ENCODE results near the gene COPS6. TPM values are rescaled to one million over a fixed set of nuclear protein-coding genes. Genes with fewer than 3 reads are reported as not detected.

The COPS6 gene
- total and polyA plus RNA-seq, 7 donors = 58.4 to 91.3 (median 80.2) TPM

GRCh38 chr7:100087055-100087750 is 1.6 kb upstream of the COPS6 start:
- peak; percentile 73 to 94 (median 90) for TF ChIP-seq EP300 (IDR thresholded peaks at IDR 0.05)
- TF ChIP-seq POLR2AphosphoS5 (IDR thresholded peaks at IDR 0.05) = peak; percentile 89 to 99 (median 98)
- TF ChIP-seq CTCF (IDR thresholded peaks at IDR 0.05) = no peak
- Histone ChIP-seq H3K36me3 (peaks cover 14 to 24% (median 19%) of the 10 kb centered on the region in 4 donors), H3K9me3 (no peaks in the 10 kb centered on the region), H3K27me3 (no peaks in the 10 kb centered on the region), H3K4me3 (no peak overlapping the region), H3K4me1 (peaks cover 0 to 54% (median 50%) of the 10 kb centered on the region in 4 donors), H3K27ac (peak overlapping the region; percentile 86 to 94 (median 88))
- intact Hi-C loops (cut with DNase I) = loop anchor here (10.0 kb wide), 1 partner anchor 172 kb away; the partner anchor contains the start of gene TRIM4
- WGBS, 2 donors = 79 to 87% methylated on average over 10 of the region's 10 CpGs
- no peak for DNase-seq

- DNase-seq = no peak
- H3K27ac ChIP-seq = peak overlapping the region; percentile 86 to 94 (median 88)
- 70 to 80% methylated on average over 11 of the region's 11 CpGs for WGBS, 2 donors
- H3K4me1 ChIP-seq = peaks cover 0 to 51% (median 44%) of the 10 kb centered on the region in 4 donors
- intact Hi-C loops (cut with DNase I) = loop anchor here (1.0 to 10.0 kb wide), 3 partner anchors 12 to 173 kb away; partner anchors contain the start of genes MBLAC1 and TRIM4
- H3K36me3 ChIP-seq = peaks cover 23 to 33% (median 27%) of the 10 kb centered on the region in 4 donors
- no peaks in the 10 kb centered on the region for H3K27me3 ChIP-seq
- TF ChIP-seq POLR2A (IDR thresholded peaks at IDR 0.05) (no peak), POLR2AphosphoS5 (IDR thresholded peaks at IDR 0.05) (no peak), CTCF (IDR thresholded peaks at IDR 0.05) (no peak), EP300 (IDR thresholded peaks at IDR 0.05) (no peak)
- H3K4me3 ChIP-seq = peak overlapping the region; percentile 54 to 91 (median 71)
- H3K9me3 ChIP-seq = no peaks in the 10 kb centered on the region
Measured at GRCh38 chr7:100088095-100088620, 611 bp upstream of the COPS6 start.

- DNase-seq = no peak
- Histone ChIP-seq H3K36me3 (peaks cover 32 to 48% (median 41%) of the 10 kb centered on the region in 4 donors), H3K4me3 (peak overlapping the region; percentile 54 to 91 (median 71)), H3K9me3 (no peaks in the 10 kb centered on the region), H3K27me3 (no peaks in the 10 kb centered on the region), H3K4me1 (peaks cover 0 to 62% (median 53%) of the 10 kb centered on the region in 4 donors), H3K27ac (peak overlapping the region; percentile 86 to 94 (median 88))
- WGBS, 2 donors = 18 to 42% methylated on average over 7 of the region's 7 CpGs
- no peak for TF ChIP-seq POLR2AphosphoS5 (IDR thresholded peaks at IDR 0.05)
- no peak for TF ChIP-seq CTCF (IDR thresholded peaks at IDR 0.05)
- no peak for TF ChIP-seq EP300 (IDR thresholded peaks at IDR 0.05)
- no peak for TF ChIP-seq POLR2A (IDR thresholded peaks at IDR 0.05)
- intact Hi-C loops (cut with DNase I) = loop anchor here (2.0 to 10.0 kb wide), 2 partner anchors 37 to 175 kb away; partner anchors contain the start of genes MBLAC1 and TRIM4
Measured at GRCh38 chr7:100089458-100090196, 858 bp downstream of the COPS6 start.

GRCh38 chr7:100090527-100091410 is 2.0 kb downstream of the COPS6 start:
- WGBS, 2 donors = 89 to 90% methylated on average over 14 of the region's 14 CpGs

More at GRCh38 chr7:100090527-100091410, 2.0 kb downstream of the COPS6 start:
- intact Hi-C loops (cut with DNase I) = no loop called here
- TF ChIP-seq POLR2A (IDR thresholded peaks at IDR 0.05) (no peak), POLR2AphosphoS5 (IDR thresholded peaks at IDR 0.05) (no peak), CTCF (IDR thresholded peaks at IDR 0.05) (no peak), EP300 (IDR thresholded peaks at IDR 0.05) (no peak)
- no peaks in the 10 kb centered on the region for H3K27me3 ChIP-seq
- H3K36me3 ChIP-seq = peaks cover 44 to 59% (median 50%) of the 10 kb centered on the region in 4 donors
- H3K4me1 ChIP-seq = peaks cover 0 to 52% (median 47%) of the 10 kb centered on the region in 4 donors
- no peak for DNase-seq
- no peak overlapping the region for H3K4me3 ChIP-seq
- H3K9me3 ChIP-seq = no peaks in the 10 kb centered on the region
- H3K27ac ChIP-seq = no peak overlapping the region
